H1 (cell line): ENCODE measurements around the gene TNIK.

Experiments
- CEBPB ChIP-seq: IDR thresholded peaks from 2 replicates; pipeline ENCODE4 v1.6.1; 2012; ENCODE audit warnings: low read depth, low read length
- CTCF ChIP-seq, 3 experiments: IDR thresholded peaks; 1 replicate in 2 of 3; 2 replicates in 1 of 3; pipeline versions ENCODE4 v1.5.1 to v1.6.1; 2011; ENCODE audit warnings: low read length in 3 of 3, mild to moderate bottlenecking in 3 of 3, inconsistent platforms in 2 of 3, low read depth in 1 of 3, moderate library complexity in 1 of 3; ENCODE audit not compliant: insufficient read depth in 1 of 3; ENCODE audit errors: control extremely low read depth in 1 of 3
- EZH2 ChIP-seq: fragments of 200-600 bp; sonication (generic); IDR thresholded peaks from 2 replicates; pipeline ENCODE4 v1.7.1; 2012; ENCODE audit warnings: low read depth, mild to moderate bottlenecking, moderate library complexity, low read length, inconsistent platforms; ENCODE audit not compliant: severe bottlenecking
- HDAC2 ChIP-seq, 2 experiments: fragments of 300-600 bp in 1 of 2; sonication (generic) in 1 of 2; IDR thresholded peaks; 2 replicates each; pipeline ENCODE4 v1.6.1; 2011 to 2012; ENCODE audit warnings: low read depth in 2 of 2, low read length in 2 of 2, mild to moderate bottlenecking in 2 of 2, moderate library complexity in 2 of 2, borderline replicate concordance in 1 of 2, inconsistent platforms in 1 of 2
- MAFK ChIP-seq: IDR thresholded peaks from 2 replicates; pipeline ENCODE4 v1.6.1; 2012; ENCODE audit warnings: low read depth, mild to moderate bottlenecking, improper control_type of control experiment, low read length
- POLR2A ChIP-seq, 2 experiments: IDR thresholded peaks; 1 replicate in 1 of 2; 2 replicates in 1 of 2; pipeline ENCODE4 v1.6.1; 2011; ENCODE audit warnings: low read depth in 2 of 2, low read length in 2 of 2, mild to moderate bottlenecking in 2 of 2; ENCODE audit errors: control extremely low read depth in 1 of 2
- POLR2AphosphoS5 ChIP-seq: IDR thresholded peaks from 2 replicates; pipeline ENCODE4 v1.6.1; 2011; ENCODE audit warnings: low read depth, low read length
- USF2 ChIP-seq: IDR thresholded peaks from 2 replicates; pipeline ENCODE4 v1.6.1; 2011; ENCODE audit warnings: low read length, improper control_type of control experiment
- TF ChIP-seq, protein P1 (sequence below): IDR thresholded peaks from 2 replicates; pipeline ENCODE4 v1.6.1; 2012; ENCODE audit warnings: low read length, inconsistent platforms

DNA sequence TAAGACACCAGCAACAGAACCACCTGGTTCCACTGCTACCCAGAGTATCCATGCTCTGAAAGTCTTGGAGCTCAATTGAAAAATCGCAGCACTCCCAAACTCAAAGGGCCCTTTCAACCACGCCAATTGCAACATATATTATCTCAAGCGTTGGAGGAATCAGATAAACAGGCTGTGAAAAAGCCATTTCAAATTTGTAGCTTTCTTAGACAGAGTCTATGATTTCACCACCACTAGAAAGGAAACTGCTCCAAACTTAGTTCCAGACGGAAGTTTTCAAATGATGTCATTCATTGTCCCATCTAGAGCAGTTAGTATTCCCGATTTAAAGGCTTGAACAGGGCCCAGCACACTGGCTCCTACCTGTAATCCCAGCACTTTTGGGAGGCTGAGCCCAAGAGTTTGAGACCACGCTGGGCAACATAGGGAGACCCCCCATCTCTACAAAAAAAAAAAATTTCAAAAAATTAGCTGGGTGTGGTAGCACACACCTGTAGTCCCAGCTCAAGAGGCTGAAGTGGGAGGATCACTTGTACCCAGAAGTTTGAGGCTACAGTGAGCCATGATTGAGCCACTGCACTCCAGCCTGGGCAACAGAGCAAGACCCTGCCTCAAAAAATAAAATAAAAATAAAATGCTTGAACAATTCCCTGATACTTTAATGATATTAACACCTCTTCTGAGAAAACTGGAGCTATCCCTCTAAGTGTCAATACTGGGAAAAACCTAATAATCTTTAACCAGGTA, 16.8 kb downstream of the TNIK start:
- TF ChIP-seq, protein P1, sequence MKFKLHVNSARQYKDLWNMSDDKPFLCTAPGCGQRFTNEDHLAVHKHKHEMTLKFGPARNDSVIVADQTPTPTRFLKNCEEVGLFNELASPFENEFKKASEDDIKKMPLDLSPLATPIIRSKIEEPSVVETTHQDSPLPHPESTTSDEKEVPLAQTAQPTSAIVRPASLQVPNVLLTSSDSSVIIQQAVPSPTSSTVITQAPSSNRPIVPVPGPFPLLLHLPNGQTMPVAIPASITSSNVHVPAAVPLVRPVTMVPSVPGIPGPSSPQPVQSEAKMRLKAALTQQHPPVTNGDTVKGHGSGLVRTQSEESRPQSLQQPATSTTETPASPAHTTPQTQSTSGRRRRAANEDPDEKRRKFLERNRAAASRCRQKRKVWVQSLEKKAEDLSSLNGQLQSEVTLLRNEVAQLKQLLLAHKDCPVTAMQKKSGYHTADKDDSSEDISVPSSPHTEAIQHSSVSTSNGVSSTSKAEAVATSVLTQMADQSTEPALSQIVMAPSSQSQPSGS: no peak
- TF ChIP-seq POLR2A (IDR thresholded peaks at IDR 0.05; ENCODE audit: control extremely low read depth in 1 of 2, low read depth in 2 of 2, low read length in 2 of 2): no peak
- no peak for TF ChIP-seq EZH2
- TF ChIP-seq HDAC2 (IDR thresholded peaks at IDR 0.05; ENCODE audit: borderline replicate concordance in 1 of 2, low read depth in 2 of 2, low read length in 2 of 2): no peak
- no peak for TF ChIP-seq USF2
- TF ChIP-seq CTCF (IDR thresholded peaks at IDR 0.05; ENCODE audit: control extremely low read depth in 1 of 3, insufficient read depth in 1 of 3, low read depth in 1 of 3, low read length in 3 of 3): no peak
- no peak for TF ChIP-seq CEBPB
- TF ChIP-seq POLR2AphosphoS5: no peak
- TF ChIP-seq MAFK: no peak
